Liver (tissue), 3 donors: ENCODE data around the gene CFL1.

Experiments
- ATF3 ChIP-seq: IDR thresholded peaks from 2 replicates; pipeline ENCODE4 v1.6.1; 2016; ENCODE audit warnings: antibody characterized with exemption
- CTCF ChIP-seq: fragments of 150-350 bp; IDR thresholded peaks from 2 replicates; pipeline ENCODE4 v1.5.1; 2017; ENCODE audit warnings: improper control_type of control experiment, low read depth, low read length; ENCODE audit not compliant: missing input control
- EGR1 ChIP-seq, 2 donors: IDR thresholded peaks; 2 replicates each; pipeline ENCODE4 v1.6.1; 2016 to 2018; ENCODE audit warnings: antibody characterized with exemption in 2 of 2, low read depth in 2 of 2
- FOXA1 ChIP-seq: IDR thresholded peaks from 2 replicates; pipeline ENCODE4 v1.6.1; 2016; ENCODE audit warnings: antibody characterized with exemption
- HNF4G ChIP-seq: IDR thresholded peaks from 2 replicates; pipeline ENCODE4 v1.6.1; 2016; ENCODE audit warnings: antibody characterized with exemption
- JUND ChIP-seq, 2 donors: IDR thresholded peaks; 2 replicates each; pipeline ENCODE4 v1.6.1; 2016; ENCODE audit warnings: antibody characterized with exemption in 2 of 2
- MAX ChIP-seq: IDR thresholded peaks from 2 replicates; pipeline ENCODE4 v1.6.1; 2016; ENCODE audit warnings: antibody characterized with exemption
- NR2F2 ChIP-seq: IDR thresholded peaks from 2 replicates; pipeline ENCODE4 v1.6.1; 2016; ENCODE audit warnings: antibody characterized with exemption
- RAD21 ChIP-seq, 2 donors: IDR thresholded peaks; 2 replicates each; pipeline ENCODE4 v1.6.1; 2016; ENCODE audit warnings: antibody characterized with exemption in 2 of 2, mild to moderate bottlenecking in 2 of 2
- REST ChIP-seq: IDR thresholded peaks from 2 replicates; pipeline ENCODE4 v1.6.1; 2016; ENCODE audit warnings: antibody characterized with exemption, mild to moderate bottlenecking
- SP1 ChIP-seq: IDR thresholded peaks from 2 replicates; pipeline ENCODE4 v1.6.1; 2018; ENCODE audit warnings: antibody characterized with exemption, mild to moderate bottlenecking
- TAF1 ChIP-seq: conservative IDR thresholded peaks from 2 replicates; pipeline ENCODE4 v1.6.1; 2016; ENCODE audit warnings: antibody characterized with exemption, mild to moderate bottlenecking
- YY1 ChIP-seq: IDR thresholded peaks from 2 replicates; pipeline ENCODE4 v1.6.1; 2016; ENCODE audit warnings: antibody characterized with exemption, mild to moderate bottlenecking
- ZBTB33 ChIP-seq: IDR thresholded peaks from 2 replicates; pipeline ENCODE4 v1.6.1; 2016; ENCODE audit warnings: antibody characterized with exemption
- donor health status: healthy.
- donor health status: healthy.

GRCh38 chr11:65829459-65829858 lies 28.5 kb downstream of the CFL1 start:
- no peak for TF ChIP-seq CTCF
- no peak for TF ChIP-seq JUND (IDR thresholded peaks at IDR 0.05)
- no peak for TF ChIP-seq REST
- no peak for TF ChIP-seq MAX
- no peak for TF ChIP-seq FOXA1
- TF ChIP-seq RAD21 (IDR thresholded peaks at IDR 0.05): no peak
- no peak for TF ChIP-seq NR2F2
- TF ChIP-seq TAF1: no peak
- TF ChIP-seq YY1: no peak
- no peak for TF ChIP-seq SP1
- TF ChIP-seq ZBTB33: no peak
- no peak for TF ChIP-seq ATF3
- TF ChIP-seq EGR1 (IDR thresholded peaks at IDR 0.05; ENCODE audit: low read depth in 2 of 2): no peak
- TF ChIP-seq HNF4G: no peak
